HG02840 (cell line): Measurements from ENCODE around the gene NBEAL2.

Experiments used
- ATAC-seq: cut with Tn5 transposase; IDR thresholded peaks from one replicate; pipeline ENCODE4 v1.9.1; 2021; ENCODE audit warnings: mild to moderate bottlenecking, moderate library complexity, moderate number of reproducible peaks; ENCODE audit not compliant: unreplicated experiment, low FRiP score

Gene NBEAL2

DNA sequence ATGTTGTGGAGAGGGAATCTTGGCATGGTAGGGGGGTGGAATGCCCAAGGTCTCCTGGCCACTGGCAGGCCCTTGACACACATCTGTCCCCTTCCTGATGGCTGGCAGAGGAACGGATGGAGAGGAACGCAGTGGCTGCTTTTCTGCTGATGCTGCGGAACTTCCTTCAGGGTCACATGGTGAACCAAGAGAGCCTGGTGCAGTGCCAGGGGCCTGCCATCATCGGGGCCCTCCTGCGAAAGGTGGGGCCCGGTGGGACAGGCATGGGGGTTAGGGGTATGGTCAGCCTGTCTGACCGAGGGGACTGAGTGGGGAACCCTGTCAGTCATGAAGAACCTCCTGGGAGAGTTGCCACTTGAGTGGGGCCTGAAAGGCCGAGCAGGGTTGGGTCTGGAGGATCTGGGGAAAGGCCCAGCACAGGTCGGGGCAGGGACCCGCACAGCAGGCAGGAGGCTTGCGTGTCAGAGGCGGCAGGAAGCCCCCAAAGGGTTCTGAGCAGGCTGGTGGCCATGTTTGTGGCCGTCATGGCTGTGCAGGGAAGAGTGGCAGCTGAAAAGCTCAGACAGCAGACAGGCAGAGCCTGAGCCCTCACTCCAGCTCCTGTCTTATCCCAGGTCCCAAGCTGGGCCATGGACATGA, 18.1 kb downstream of the NBEAL2 start:
- ATAC-seq, result no peak

DNA sequence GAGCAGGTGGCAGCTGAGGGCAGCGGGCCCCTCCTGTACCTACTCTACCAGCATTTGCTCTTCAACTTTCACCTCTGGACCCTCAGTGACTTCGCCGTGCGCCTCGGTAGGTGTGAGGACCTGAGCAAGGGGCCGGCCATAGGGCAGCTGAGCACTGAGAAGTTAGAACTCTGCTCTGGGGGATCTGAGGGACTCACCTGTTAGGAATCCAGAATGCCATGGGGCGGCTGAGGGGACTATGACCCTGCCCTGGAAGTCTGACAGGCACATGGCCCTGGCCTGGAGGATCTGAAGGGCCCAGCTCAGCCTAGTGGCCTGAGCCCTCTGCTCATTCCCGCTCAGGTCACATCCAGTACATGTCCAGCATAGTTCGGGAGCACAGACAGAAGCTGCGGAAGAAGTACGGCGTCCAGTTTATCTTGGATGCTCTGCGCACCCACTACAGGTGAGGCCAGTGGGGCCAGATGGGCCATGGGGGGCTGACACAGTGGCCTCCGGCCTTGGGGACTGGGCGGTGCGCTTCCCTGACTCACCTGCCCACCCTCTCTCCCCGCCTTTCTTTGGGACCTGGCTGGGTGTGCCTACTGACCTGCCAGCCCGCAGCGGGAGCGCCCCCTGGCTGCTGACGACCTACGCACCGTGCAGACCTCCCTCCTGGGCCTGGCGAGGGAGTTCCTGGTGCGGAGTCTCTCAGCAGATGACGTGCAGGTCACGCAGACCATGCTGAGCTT, 18.8 kb downstream of the NBEAL2 start:
- ATAC-seq, result no peak

DNA sequence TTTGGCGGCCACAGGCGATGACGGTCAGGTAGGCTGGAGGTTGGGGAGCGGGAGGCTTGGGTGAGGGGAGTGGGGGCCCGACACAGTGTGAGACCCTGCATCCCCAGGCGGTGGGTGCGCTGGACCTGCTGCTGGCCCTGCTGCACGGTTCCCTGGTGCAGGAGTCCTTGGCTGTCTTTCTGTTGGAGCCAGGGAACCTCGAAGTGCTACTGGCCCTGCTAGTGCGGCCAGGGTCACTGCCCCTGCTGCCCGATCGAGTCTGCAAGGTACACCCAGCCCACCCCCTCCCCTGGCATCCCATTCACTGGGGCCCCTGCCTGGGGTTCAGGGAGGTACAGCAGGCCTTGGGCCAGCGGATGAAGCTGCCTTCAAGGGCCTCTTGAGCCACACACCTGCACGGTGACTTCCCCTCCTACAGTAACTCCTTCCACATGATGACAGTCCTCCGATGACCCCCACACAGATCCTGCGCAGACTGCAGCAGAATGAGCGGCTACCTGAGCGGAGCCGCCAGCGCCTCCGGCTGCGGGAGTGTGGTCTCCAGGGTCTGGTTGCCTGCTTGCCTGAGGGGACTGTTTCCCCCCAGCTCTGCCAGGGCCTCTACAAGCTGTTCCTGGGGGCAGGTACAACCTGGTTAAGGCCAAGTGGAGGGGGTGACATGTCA, 19.5 kb downstream of the NBEAL2 start:
- no peak for ATAC-seq

DNA sequence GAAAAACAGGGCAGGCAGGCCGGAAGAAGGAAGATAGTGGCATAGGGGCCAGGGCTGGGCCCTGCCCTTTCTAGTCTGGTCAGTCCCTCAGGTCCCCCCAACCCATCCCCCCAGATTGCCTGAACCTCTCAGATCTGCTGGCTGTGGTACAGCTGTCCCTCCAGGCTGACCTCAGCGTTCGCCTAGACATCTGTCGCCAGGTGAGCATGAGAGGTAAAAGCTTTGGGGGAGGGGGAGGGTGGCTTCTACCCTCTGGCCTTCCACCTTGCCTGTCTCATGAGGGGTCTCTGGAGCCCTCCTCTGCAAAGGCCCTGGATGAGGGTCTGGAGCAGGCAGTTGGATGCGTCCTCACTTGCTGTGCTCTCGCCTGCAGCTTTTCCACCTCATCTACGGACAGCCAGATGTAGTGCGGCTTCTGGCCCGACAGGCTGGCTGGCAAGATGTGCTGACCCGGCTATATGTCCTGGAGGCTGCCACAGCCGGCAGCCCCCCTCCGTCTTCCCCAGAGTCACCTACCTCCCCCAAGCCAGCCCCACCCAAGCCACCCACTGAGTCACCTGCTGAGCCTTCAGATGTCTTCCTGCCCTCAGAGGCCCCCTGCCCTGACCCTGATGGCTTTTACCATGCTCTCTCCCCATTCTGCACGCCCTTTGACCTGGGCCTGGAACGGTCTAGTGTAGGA, 20.2 kb downstream of the NBEAL2 start:
- no peak for ATAC-seq

DNA sequence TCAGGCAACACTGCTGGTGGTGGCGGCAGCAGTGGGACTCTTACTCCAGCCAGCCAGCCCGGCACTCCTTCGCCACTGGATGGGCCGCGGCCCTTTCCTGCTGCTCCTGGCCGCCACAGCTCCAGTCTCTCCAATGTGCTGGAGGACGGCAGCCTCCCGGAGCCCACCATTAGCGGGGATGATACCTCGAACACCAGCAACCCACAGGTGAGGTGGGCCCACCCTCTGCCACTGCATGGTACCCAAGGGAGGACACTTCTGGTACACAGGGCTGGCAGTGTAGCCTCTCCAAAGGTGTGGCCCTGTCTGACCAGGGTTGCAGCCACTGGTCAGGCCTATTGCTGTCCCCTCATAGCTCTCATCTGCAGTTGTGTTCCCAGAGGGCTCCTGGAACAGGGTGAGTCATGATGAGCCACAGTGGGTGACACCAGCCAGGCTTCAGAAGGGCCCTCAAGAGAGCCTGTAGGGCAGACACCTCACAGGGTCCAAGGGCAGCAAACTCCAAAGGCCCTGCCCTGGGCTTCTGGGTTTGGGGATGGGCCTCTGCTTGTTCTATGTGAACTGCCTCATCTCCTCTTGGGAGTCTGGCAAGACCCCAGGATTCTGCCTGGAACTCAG, 20.8 kb downstream of the NBEAL2 start:
- no peak for ATAC-seq

DNA sequence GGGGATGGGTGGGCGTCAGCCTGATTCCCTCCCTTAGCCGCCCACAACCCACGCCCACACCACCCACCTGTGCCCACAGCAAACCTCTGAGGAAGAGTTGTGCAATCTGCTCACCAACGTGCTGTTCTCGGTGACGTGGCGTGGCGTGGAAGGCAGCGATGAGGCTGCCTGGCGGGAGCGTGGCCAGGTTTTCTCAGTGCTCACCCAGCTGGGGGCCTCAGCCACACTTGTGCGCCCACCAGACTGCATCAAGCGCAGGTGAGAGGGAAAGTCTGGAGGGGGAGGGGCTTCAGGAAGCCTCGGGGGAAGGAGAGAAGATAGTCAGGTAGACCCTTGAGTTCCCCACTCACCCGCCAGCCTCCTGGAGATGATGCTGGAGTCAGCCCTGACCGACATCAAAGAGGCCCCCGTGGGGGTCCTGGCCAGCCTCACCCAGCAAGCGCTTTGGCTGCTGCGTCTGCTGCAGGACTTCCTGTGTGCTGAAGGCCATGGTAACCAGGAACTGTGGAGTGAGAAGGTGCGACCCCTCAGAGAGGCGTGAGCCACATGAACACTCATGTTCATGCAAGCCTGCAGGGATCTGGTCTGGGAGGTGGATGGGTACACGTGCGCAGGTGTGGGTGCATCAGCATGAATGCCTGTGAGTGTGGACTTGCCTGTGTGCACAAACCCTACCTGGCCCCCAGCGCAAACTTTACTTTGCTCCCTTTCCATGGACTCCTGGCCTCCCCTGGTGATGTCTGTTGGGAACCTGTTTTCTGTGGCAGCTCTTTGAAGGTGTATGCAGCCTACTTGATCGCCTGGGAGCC, 21.7 kb downstream of the NBEAL2 start:
- ATAC-seq, result no peak

DNA sequence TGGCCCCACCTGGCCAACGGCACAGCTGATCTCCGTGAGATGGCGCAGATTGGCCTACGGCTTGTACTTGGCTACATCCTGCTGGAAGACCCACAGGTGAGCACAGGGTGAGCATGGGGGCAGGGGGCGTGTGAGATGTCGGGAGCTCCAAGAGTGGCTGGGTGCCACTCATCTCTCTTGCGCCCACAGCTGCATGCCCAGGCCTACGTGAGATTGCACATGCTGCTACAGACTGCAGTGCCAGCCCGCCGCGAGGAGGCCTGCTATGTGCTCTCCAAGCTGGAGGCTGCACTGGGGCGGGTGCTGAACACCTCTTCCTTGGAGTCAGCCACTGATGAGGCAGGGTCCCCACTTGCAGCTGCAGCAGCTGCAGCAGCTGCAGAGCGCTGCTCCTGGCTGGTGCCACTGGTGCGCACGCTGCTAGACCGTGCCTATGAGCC, 22.3 kb downstream of the NBEAL2 start:
- no peak for ATAC-seq

DNA sequence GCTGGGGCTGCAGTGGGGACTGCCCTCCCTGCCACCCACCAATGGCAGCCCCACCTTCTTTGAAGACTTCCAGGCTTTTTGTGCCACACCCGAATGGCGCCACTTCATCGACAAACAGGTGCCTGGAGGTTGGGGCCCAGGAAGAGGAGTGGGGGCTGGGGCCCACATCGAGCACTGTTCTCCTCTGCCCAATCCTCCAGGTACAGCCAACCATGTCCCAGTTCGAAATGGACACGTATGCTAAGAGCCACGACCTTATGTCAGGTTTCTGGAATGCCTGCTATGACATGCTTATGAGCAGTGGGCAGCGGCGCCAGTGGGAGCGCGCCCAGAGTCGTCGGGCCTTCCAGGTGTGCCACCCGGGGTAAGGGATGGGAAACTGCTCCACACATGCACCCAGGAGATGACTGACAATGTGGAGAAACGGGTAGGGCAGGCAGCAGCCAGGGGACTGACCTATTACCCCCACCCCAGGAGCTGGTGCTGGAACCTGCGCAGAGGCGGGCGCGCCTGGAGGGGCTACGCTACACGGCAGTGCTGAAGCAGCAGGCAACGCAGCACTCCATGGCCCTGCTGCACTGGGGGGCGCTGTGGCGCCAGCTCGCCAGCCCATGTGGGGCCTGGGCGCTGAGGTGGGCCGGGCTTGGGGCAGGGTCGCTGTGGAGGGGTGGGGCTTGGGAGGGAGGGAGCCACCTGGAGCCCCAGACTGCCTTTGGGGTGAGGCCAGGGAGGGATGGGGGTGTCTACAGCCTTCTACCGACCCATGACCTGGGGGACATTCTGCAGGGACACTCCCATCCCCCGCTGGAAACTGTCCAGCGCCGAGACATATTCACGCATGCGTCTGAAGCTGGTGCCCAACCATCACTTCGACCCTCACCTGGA, 22.9 kb downstream of the NBEAL2 start:
- ATAC-seq, result no peak

DNA sequence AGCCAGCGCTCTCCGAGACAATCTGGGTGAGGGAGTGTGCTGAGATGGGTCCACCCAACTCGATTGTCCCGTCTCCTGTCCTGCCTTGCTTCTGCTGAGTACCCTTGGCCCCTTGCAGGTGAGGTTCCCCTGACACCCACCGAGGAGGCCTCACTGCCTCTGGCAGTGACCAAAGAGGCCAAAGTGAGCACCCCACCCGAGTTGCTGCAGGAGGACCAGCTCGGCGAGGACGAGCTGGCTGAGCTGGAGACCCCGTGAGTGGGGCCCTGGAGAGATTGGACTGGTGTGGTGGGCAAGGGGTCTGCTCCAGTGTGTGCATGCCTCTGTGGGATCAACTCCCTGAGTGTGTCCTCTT, 23.6 kb downstream of the NBEAL2 start:
- ATAC-seq, result no peak

DNA sequence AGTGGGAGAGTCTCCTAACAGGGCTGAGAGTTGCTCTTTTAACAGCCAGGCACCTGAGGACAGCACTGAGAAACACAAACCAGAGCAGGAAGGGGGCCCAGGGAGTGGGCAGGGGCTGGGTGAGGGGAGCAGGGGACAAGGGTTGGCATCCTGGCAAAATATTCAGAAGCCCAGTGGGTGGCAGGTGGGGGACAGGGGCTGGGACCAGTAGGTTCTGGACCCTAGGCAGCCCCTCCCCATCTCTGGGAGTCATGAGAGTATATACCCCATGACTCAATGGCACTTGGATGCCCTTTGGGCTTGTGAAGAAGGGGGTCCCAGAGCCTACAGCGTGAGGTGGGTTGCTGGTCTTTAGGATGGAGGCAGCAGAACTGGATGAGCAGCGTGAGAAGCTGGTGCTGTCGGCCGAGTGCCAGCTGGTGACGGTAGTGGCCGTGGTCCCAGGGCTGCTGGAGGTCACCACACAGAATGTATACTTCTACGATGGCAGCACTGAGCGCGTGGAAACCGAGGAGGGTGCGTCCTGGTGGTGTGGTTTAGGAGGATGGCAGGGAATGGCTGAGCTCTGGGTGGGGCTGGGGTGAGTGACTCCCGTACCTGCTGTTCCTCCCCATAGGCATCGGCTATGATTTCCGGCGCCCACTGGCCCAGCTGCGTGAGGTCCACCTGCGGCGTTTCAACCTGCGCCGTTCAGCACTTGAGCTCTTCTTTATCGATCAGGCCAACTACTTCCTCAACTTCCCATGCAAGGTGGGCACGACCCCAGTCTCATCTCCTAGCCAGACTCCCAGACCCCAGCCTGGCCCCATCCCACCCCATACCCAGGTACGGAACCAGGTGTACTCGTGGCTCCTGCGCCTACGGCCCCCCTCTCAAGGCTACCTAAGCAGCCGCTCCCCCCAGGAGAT, 24.2 kb downstream of the NBEAL2 start:
- ATAC-seq, result no peak

DNA sequence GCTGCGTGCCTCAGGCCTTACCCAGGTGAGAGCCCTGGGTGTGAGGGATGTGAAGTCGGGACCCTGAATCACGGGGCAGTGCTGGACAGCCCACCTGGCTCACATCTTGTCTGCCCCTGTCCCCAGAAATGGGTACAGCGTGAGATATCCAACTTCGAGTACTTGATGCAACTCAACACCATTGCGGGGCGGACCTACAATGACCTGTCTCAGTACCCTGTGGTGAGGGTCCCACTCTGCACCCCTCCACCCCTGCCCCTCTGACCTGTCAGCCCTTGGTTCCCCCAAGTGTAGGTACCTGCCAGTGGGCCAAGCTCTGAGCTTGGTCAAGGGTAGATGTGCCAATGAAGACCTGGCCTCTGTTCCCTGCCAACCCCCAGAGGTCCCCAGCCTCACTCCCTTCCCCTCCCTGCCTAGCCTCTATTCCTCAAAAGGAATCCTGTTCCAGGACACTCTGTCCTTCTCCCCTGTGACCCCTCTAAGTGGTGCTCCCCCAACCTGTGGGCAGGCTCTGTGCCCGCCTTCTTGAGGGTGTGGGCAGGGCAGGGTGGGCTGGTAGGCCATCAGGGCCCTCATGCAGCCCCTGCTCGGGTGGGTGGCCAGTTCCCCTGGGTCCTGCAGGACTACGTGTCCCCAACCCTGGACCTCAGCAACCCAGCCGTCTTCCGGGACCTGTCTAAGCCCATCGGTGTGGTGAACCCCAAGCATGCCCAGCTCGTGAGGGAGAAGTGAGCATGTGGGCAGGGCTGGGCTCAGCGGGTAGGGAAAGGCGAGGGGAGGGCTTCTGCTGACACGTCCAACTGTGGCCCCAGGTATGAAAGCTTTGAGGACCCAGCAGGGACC, 25.1 kb downstream of the NBEAL2 start:
- ATAC-seq, result no peak

DNA sequence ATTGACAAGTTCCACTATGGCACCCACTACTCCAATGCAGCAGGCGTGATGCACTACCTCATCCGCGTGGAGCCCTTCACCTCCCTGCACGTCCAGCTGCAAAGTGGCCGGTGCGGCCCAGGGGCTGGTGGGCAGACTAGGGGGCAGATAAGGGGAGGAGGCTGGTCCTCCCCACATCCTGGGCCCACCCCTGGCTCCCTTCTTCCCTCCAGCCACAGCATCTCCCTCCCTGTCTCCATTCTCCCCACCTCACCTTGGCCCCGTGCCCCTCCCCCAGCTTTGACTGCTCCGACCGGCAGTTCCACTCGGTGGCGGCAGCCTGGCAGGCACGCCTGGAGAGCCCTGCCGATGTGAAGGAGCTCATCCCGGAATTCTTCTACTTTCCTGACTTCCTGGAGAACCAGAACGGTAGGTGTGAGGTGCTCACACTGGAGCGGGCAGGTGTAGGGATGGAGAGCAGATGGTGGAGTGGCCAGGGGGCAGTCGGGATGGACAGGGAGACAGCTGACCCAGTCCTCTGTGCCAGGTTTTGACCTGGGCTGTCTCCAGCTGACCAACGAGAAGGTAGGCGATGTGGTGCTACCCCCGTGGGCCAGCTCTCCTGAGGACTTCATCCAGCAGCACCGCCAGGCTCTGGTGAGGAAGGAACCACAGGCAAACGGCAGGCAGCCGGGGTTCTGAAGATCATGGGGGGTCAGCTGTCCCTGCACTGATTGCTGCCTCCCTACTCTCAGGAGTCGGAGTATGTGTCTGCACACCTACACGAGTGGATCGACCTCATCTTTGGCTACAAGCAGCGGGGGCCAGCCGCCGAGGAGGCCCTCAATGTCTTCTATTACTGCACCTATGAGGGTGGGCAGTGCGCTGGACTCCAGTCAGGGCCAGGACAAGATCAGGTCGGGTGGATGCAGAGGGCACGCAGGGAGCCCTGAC, 26.0 kb downstream of the NBEAL2 start:
- no peak for ATAC-seq

DNA sequence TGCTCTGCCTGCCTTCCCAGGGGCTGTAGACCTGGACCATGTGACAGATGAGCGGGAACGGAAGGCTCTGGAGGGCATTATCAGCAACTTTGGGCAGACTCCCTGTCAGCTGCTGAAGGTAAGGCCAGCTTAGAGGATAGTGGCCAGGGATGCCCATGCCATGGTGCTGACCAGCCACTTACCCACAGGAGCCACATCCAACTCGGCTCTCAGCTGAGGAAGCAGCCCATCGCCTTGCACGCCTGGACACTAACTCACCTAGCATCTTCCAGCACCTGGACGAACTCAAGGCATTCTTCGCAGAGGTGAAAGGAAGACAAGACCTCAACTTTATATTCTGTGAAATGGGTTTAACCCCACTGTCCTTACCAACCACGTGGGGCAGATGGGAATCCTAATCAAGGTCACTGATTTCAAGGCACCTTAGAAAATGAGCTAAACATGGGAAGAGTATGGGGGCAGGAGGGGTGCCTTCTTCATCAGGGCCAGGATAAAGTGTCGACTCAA, 26.7 kb downstream of the NBEAL2 start:
- ATAC-seq, result no peak

DNA sequence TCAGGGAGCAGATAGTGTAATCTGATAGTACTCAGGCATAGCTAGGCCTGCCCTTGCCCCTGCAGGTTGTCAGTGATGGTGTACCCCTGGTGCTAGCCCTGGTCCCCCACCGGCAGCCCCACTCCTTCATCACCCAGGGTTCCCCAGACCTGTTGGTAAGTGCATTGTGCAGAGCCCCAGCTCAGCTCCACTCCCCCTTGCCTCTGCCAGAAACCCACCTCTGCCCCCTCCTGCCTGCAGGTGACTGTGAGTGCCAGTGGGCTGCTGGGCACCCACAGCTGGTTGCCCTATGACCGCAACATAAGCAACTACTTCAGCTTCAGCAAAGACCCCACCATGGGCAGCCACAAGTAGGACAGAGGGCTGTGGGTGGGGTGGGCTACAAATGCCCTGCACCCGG, 27.5 kb downstream of the NBEAL2 start:
- ATAC-seq, result no peak

DNA sequence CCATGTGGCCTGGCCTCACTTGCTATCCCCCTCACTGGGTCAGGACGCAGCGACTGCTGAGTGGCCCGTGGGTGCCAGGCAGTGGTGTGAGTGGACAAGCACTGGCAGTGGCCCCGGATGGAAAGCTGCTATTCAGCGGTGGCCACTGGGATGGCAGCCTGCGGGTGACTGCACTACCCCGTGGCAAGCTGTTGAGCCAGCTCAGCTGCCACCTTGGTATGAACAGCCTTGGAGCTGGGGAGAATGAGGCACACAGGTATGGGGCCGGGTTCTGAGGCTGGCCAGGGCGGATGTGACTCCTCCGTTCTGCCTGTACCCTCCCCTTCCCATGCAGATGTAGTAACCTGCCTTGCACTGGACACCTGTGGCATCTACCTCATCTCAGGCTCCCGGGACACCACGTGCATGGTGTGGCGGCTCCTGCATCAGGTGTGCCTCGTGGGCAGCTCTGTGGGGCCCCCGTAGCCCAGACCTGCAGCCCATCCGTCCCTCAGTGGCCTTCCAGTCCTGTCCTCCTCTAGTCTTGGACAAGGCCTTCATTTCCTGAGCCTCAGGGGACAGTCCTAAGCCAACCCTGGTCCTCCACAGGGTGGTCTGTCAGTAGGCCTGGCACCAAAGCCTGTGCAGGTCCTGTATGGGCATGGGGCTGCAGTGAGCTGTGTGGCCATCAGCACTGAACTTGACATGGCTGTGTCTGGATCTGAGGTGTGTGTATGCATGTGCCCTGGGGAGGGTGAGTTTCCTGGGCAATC, 28.2 kb downstream of the NBEAL2 start:
- no peak for ATAC-seq
